Epithelial cell of proximal tubule (primary cell): Measurements from ENCODE around the gene CYB5B. TPM values are rescaled to one million over a fixed set of nuclear protein-coding genes. Genes with fewer than 3 reads are reported as not detected.
A peak's percentile ranks its signal among the peaks of the same experiment; 100 is the strongest.

Experiments
- DNase-seq: peaks from one replicate; pipeline ENCODE4 v3.0.0-alpha.2; 2011; ENCODE audit warnings: low read depth
- H3K4me3 ChIP-seq: 2 replicates; pipeline ENCODE4 v1.5.1; 2011; ENCODE audit warnings: low read depth, mild to moderate bottlenecking, low read length
- CTCF ChIP-seq: conservative IDR thresholded peaks from 2 replicates; pipeline ENCODE4 v1.5.1; 2012; ENCODE audit warnings: low read depth, mild to moderate bottlenecking, low read length
- total RNA-seq: library from RNA; depleted of rRNA; stranded (reverse); fragments of >200 nt; gene quantifications from 2 replicates; pipeline ENCODE4 v1.2.3, GENCODE V29; 2015

Gene CYB5B
- total RNA-seq, 1 donor from 2014 or later: 54.0 TPM

- TF ChIP-seq CTCF: no peak
- DNase-seq: no peak
- no peak overlapping the region for H3K4me3 ChIP-seq
These were observed 42.1 kb downstream of the CYB5B start for GRCh38 chr16:69466547-69466946.

- TF ChIP-seq CTCF: no peak
- no peak for DNase-seq
- no peak overlapping the region for H3K4me3 ChIP-seq
These were observed 42.7 kb downstream of the CYB5B start for GRCh38 chr16:69467080-69467479.

GRCh38 chr16:69467531-69468204, 43.2 kb downstream of the CYB5B start:
- no peak for TF ChIP-seq CTCF
- H3K4me3 ChIP-seq: no peak overlapping the region
- no peak for DNase-seq

- no peak overlapping the region for H3K4me3 ChIP-seq
- DNase-seq: no peak
- TF ChIP-seq CTCF: no peak
These were observed 45.6 kb downstream of the CYB5B start for GRCh38 chr16:69469807-69470561.

GRCh38 chr16:69471121-69471520, 46.7 kb downstream of the CYB5B start:
- TF ChIP-seq CTCF: no peak
- H3K4me3 ChIP-seq: no peak overlapping the region
- no peak for DNase-seq

GRCh38 chr16:69474408-69474807, 50.0 kb downstream of the CYB5B start:
- DNase-seq: no peak
- no peak overlapping the region for H3K4me3 ChIP-seq
- TF ChIP-seq CTCF: no peak

GRCh38 chr16:69476920-69477443, 52.6 kb downstream of the CYB5B start:
- H3K4me3 ChIP-seq: no peak overlapping the region
- TF ChIP-seq CTCF: no peak
- peak; percentile 42 for DNase-seq
